HG02623 (cell line): ENCODE results near the gene ST6GALNAC1.

ENCODE experiments used
- ATAC-seq: cut with Tn5 transposase; IDR thresholded peaks from one replicate; pipeline ENCODE4 v1.9.1; 2021; ENCODE audit warnings: moderate library complexity; ENCODE audit not compliant: unreplicated experiment

ST6GALNAC1 gene

DNA sequence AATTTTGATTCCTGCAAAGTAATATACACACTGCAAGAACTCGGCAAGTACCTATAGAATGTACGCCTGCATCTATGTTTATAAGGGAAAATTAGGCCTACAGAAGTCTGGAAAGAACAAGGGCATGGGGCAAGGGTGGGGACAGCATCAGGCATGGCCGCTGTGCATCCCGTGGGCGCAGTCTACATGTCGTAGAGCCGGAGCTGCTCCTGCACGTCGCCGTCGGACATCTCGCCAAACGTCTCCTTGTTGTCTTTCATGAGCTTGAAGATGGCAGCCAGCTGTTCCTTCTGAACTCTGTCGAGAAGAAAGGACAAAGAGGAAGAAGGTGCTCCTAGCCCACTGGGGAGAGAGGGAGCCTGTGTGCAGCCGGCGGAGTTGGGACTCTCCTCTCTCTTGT, 33.8 kb upstream of the ST6GALNAC1 start:
- ATAC-seq = no peak

- ATAC-seq = no peak
Observed at GRCh38 chr17:76676629-76677028, 33.1 kb upstream of the ST6GALNAC1 start.

- ATAC-seq = no peak
Observed at GRCh38 chr17:76675648-76676047, 32.1 kb upstream of the ST6GALNAC1 start.

GRCh38 chr17:76674600-76674999, 31.0 kb upstream of the ST6GALNAC1 start:
- no peak for ATAC-seq

DNA sequence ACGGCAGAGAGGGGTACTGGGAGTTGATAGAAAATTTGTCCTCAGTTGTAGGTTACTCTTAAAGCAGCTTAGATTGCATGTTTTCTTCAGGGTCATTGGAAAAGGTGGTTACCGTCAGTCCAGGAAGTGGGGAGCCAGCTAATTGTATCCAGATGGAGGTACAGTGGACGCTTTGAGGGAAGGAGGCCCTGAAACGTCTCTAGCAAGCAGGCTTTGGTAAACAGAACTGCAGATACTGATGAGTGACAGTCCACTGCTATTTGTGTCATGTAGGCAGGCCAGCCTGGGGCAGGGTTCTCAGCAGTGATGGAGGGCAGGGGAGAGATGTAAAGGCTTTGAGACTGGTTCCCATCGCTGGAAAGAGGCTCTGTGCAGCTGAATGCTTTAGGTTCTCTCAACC, 30.2 kb upstream of the ST6GALNAC1 start:
- ATAC-seq = no peak

- no peak for ATAC-seq
Observed at GRCh38 chr17:76672892-76673291, 29.3 kb upstream of the ST6GALNAC1 start.

DNA sequence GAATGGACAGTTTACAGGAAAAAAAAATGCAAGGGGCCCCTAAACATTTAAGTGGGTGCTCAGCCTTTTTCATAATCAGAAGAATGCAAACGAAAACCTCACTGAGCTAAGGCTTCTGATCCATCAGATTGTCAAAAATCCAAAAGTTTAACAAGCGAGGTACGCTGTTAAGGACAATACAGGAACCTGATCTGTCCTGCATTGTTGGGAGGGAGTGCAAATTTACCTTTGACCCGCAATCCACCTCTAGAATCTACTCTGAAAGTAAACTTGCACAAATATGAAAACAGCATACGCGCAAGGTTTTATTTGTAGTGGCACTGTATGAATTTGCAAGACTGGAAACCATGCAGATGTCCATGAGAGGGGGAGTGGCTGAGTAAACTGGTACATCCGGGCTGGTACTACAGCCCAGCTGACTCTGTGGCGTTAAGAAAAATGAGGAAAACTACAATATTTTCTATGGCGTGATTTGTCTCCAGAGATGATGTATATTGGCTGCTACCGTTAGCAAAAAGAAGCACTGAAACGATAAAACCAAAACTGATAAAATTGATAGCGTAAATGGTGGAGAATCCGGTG, 28.8 kb upstream of the ST6GALNAC1 start:
- ATAC-seq = no peak

DNA sequence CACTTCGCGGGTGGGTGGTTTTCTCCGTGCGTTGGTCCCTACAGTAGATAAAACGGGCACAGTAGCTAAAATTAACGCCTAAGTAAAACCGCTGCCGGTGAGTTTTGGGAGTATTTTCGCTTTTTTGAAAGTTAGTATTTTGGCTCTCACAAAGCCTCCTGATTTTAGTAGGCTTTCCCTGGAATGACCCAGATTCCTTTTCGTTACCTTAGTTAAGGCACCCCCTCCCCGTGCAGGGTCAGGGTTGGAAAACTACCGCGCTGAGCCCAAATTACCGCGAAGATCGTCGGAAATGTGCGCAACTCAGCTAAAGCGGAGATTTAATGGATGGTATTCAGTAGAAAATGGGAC, 28.3 kb upstream of the ST6GALNAC1 start:
- no peak for ATAC-seq

- ATAC-seq = peak; percentile 98
Observed at GRCh38 chr17:76671123-76671911, 27.8 kb upstream of the ST6GALNAC1 start.

GRCh38 chr17:76670718-76671122, 27.2 kb upstream of the ST6GALNAC1 start:
- ATAC-seq = no peak

DNA sequence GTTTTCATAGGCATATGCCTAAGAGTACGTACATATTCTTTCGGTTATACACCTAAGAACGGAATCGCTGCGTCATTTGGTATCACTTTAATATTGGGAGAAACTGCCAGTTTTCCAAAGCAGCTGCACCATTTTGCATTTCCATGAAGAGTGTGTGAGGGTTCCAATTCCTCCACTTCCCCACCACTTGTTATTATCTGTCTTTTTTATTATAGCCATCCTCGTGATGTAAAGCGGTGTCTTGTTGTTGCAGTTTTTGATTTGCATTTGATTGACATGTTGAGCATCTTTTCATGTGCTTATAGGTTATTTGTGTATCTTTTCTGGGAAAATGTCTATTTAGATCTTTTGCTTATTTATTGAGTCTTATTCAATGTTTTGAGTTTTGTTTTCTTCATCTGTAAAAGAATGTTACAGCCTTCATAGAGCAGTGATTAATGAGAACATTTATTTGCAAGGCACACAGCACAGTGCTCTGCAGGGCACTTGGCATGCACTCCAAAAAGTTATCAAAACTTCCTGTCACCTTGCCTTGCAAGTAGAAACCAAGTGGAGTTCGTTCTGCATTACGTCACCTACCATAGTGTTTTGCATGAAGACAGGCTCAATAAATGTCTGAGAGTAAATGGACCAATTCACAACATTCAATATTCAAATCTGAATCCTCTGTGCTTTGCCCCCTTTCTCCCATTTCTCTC, 26.6 kb upstream of the ST6GALNAC1 start:
- no peak for ATAC-seq

DNA sequence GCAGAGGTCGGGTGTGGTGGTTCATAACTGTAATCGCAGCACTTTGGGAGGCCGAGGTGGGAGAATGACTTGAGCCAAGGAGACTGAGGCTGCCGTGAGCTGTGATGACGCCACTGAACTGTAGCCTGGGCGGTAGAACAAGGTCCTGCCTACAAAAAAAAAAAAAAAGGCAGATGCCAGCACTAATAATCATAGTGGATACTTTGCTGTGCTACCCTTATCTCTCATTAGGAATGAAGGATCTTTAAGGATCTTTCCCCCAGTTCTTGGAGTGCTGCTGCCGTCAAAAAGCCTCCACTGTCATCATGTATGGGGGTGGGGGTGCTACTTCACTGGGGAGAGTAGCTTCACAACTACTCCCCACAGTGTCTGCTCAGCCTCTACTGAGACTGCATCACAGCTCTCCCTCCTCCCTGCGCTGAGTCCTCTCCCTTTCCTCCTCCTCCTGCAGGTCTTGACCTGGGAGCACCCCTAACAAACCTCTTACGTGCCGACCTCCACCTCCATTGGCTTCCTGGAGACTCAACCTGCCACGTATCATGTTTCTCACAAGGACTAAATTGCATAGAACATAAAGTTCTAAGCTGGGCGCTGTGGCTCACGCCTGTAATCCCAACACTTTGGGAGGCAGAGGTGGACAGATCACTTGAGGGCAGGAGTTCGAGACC, 24.4 kb upstream of the ST6GALNAC1 start:
- no peak for ATAC-seq

GRCh38 chr17:76667491-76667755, 23.9 kb upstream of the ST6GALNAC1 start:
- ATAC-seq = no peak

DNA sequence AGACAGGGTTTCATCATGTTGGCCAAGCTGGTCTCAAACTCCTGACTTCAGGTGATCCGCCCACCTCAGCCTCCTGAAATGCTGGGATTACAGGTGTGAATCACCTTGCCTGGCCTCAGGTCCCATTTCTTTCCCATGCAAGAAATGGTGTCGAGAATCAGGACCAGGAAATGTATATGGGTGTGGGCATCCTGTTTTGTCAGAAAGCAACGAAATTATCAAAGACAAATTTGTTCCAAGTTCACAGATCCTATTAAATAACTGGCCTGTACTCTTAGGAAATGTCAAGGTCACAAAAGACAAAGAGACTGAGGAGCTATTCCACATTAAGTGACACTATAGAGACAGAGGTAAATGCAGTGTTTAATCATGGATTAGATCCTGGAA, 17.1 kb upstream of the ST6GALNAC1 start:
- ATAC-seq = no peak

GRCh38 chr17:76659928-76660655, 16.5 kb upstream of the ST6GALNAC1 start:
- ATAC-seq = no peak

GRCh38 chr17:76658242-76658662, 14.7 kb upstream of the ST6GALNAC1 start:
- ATAC-seq = no peak

GRCh38 chr17:76657505-76658241, 14.1 kb upstream of the ST6GALNAC1 start:
- no peak for ATAC-seq

DNA sequence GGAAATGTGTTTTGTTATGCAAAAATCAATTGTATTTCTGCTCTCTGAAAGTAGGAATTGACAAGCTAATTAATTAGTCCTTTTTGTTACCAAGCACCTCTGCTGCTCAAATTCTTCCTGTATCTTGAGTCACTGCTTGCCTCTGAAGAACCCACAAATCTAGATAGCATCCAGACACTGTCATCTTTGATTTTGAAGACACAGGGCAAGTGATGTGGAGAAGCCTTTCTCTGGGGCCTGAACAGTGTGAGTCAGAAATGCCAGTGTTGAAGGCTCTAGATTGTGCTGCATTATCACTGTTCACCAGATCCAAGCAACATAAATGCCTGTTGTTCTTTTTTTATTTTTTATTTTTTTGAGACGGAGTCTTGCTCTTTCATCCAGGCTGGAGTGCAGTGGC, 10.9 kb upstream of the ST6GALNAC1 start:
- ATAC-seq = no peak

DNA sequence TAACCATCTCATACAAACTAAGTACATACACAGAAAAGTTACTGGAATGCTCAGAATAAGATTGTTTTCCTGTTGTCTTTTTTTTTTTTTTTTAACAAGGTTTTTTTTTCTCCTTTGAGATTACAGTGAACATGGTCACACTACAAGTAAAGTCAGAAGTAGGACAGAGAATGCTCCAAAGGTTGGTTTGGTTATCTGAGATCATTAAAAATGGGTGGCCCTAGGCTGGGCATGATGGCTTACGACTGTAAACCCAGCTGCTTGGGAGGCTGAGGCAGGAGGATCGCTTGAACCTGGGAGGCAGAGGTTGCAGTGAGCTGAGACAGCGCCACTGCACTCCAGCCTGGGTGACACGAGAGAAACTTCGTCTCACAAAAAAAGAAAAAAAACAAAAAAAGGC, 6.9 kb upstream of the ST6GALNAC1 start:
- ATAC-seq = no peak

DNA sequence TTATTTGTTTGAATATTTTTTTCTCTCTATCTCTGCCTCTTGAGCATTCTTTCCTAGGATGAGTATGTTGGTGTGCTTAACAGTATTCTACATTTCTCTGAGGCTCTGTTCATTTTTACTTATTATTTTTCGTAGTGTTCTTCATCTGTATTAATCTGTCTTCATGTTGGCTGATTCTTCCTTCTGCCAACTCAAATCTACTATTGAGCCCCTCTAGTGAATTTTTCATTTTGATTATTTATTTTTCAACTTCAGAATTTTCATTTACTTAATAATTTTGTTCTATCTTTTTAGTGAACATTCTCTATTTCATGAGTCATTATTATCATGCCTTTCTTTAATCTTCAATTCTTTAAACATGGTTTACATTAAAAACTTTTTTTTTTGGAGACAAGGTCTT, 3.2 kb upstream of the ST6GALNAC1 start:
- no peak for ATAC-seq

DNA sequence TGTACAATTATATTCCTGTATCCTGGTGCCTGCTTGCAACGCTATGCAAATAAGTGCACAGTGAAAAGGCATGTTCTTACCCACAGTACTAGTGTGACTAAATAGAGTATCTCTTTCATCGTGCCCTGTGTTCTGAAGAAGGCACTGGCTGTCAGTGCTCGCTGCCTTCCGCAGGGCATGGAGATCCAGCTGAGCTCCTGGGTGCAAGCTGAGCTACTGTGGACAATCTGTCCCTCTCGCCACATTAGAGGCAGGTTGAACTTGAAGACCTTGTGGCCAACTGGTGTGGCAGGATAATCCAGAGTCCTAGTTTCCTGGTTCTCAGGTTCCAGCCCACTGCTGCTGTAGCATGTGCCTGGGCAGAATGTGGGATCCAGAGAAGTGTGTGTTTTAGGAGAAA, 1.9 kb upstream of the ST6GALNAC1 start:
- ATAC-seq = no peak
